SU-DHL-6 (cell line): ENCODE results near the gene PDCD5.

Experiments
- H2AFZ ChIP-seq: fragments of 200-600 bp; sonication (generic); 2 replicates; pipeline ENCODE4 v1.6.1; 2014; ENCODE audit warnings: low read depth, mild to moderate bottlenecking, moderate library complexity, mixed read lengths, antibody characterized with exemption, low read length; ENCODE audit not compliant: severe bottlenecking
- H3F3A ChIP-seq: fragments of 200-600 bp; shearing (Covaris generic); 2 replicates; pipeline ENCODE4 v1.6.0; 2016; ENCODE audit warnings: antibody characterized with exemption, mild to moderate bottlenecking; ENCODE audit not compliant: insufficient read depth
- H3K27ac ChIP-seq: fragments of 200-600 bp; sonication (generic); 2 replicates; pipeline ENCODE4 v1.5.1; 2016; ENCODE audit warnings: low read depth, mild to moderate bottlenecking, low read length, moderate library complexity, mixed read lengths
- H3K27me3 ChIP-seq: fragments of 200-600 bp; sonication (generic), shearing (Covaris generic); 2 replicates; pipeline ENCODE4 v1.6.0; 2014; ENCODE audit warnings: mild to moderate bottlenecking, low read length
- H3K36me3 ChIP-seq: fragments of 200-600 bp; sonication (generic); 2 replicates; pipeline ENCODE4 v1.6.1; 2014; ENCODE audit warnings: mild to moderate bottlenecking, low read length, mixed read lengths
- H3K4me2 ChIP-seq: fragments of 300-600, 200-600 bp; shearing (Covaris generic), sonication (generic); 2 replicates; pipeline ENCODE4 v1.6.0; 2014; ENCODE audit warnings: low read length, low read depth, mild to moderate bottlenecking; ENCODE audit not compliant: poor library complexity, severe bottlenecking
- H3K4me3 ChIP-seq: fragments of 200-600 bp; sonication (generic); 2 replicates; pipeline ENCODE4 v1.5.1; 2014; ENCODE audit warnings: antibody characterized with exemption, low read length, mild to moderate bottlenecking, mixed read lengths; ENCODE audit not compliant: insufficient read depth, poor library complexity, severe bottlenecking
- H3K79me2 ChIP-seq: fragments of 200-600 bp; sonication (generic); 2 replicates; pipeline ENCODE4 v1.6.1; 2014; ENCODE audit warnings: mild to moderate bottlenecking, low read length, moderate library complexity; ENCODE audit not compliant: insufficient read depth
- H3K9ac ChIP-seq: fragments of 200-600 bp; sonication (generic); 2 replicates; pipeline ENCODE4 v1.7.0; 2014; ENCODE audit warnings: mild to moderate bottlenecking, low read length
- H3K9me2 ChIP-seq: fragments of 200-600 bp; sonication (generic); replicated peaks from 2 replicates; pipeline ENCODE4 v1.6.1; 2014; ENCODE audit warnings: low read length; ENCODE audit not compliant: insufficient read depth
- H3K9me3 ChIP-seq: fragments of 200-600 bp; sonication (generic); 2 replicates; pipeline ENCODE4 v1.6.1; 2014; ENCODE audit warnings: low read length, mixed read lengths; ENCODE audit not compliant: insufficient read depth
- H4K20me1 ChIP-seq: fragments of 200-600 bp; sonication (generic); 2 replicates; pipeline ENCODE4 v1.6.1; 2014; ENCODE audit warnings: low read depth, mild to moderate bottlenecking, antibody characterized with exemption, low read length, moderate library complexity, mixed read lengths
- EZH2phosphoT487 ChIP-seq: fragments of 200-600 bp; sonication (generic), shearing (Covaris generic); conservative IDR thresholded peaks from 2 replicates; pipeline ENCODE4 v1.6.1; 2018; ENCODE audit warnings: mild to moderate bottlenecking, antibody characterized with exemption, low read length, moderate library complexity, mixed read lengths
- TF ChIP-seq, protein P1 (sequence below): fragments of 200-600 bp; sonication (generic); IDR thresholded peaks from one replicate; pipeline ENCODE4 v1.5.1; 2017; ENCODE audit warnings: antibody characterized with exemption, mild to moderate bottlenecking, low read length, moderate library complexity; ENCODE audit not compliant: insufficient read depth, poor library complexity, severe bottlenecking

Gene PDCD5

DNA sequence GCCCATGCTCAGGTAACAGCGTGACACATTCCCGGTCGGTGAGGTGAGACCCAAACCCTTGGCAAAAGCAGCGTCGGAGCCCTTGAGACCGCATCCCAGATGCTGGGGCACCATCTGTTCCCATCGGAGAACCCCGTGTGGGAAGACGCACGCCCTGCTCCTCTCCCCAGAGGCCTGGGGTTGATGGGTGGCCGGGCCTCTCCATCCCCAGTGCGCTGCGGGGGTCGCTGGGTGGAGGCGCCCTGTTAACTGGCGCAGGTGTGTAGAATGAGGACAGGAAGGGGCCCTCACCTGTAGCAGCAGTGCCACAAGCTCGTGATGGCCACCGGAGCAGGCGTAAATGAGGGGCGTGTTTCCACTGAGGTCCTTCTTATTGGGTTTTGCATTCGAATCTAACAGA lies 24.6 kb downstream of the PDCD5 start:
- TF ChIP-seq EZH2phosphoT487 = no peak
- TF ChIP-seq, protein P1, sequence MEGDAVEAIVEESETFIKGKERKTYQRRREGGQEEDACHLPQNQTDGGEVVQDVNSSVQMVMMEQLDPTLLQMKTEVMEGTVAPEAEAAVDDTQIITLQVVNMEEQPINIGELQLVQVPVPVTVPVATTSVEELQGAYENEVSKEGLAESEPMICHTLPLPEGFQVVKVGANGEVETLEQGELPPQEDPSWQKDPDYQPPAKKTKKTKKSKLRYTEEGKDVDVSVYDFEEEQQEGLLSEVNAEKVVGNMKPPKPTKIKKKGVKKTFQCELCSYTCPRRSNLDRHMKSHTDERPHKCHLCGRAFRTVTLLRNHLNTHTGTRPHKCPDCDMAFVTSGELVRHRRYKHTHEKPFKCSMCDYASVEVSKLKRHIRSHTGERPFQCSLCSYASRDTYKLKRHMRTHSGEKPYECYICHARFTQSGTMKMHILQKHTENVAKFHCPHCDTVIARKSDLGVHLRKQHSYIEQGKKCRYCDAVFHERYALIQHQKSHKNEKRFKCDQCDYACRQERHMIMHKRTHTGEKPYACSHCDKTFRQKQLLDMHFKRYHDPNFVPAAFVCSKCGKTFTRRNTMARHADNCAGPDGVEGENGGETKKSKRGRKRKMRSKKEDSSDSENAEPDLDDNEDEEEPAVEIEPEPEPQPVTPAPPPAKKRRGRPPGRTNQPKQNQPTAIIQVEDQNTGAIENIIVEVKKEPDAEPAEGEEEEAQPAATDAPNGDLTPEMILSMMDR = no peak
- H3K36me3 ChIP-seq = no peaks in the 10 kb centered on the region

DNA sequence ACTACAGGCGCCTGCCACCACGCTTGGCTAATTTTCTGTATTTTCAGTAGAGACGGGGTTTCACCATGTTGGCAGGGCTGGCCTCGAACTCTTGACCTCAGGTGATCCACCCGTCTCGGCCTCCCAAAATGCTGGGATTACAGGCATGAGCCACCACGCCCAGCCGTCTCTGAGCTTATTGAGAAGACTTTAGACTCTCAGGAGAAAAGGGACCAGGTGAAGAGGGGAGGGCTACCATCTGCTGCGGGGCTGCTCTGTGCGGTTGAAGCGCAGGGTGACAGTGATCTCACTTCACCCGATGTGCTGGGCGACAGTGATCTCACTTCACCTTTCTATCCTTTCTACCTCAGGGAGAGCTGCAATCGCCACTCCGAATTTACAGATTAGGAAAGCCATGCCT lies 25.3 kb downstream of the PDCD5 start:
- Histone ChIP-seq H3K4me2 (no peak overlapping the region), H3K9ac (no peak overlapping the region), H3K36me3 (no peaks in the 10 kb centered on the region), H3K9me3 (no peaks in the 10 kb centered on the region), H3K4me3 (no peak overlapping the region), H3K27me3 (no peaks in the 10 kb centered on the region), H2AFZ (no peak overlapping the region), H3K27ac (no peak overlapping the region), H3F3A (no peaks in the 10 kb centered on the region), H3K9me2 (no peaks in the 10 kb centered on the region), H4K20me1 (no peaks in the 10 kb centered on the region), H3K79me2 (no peaks in the 10 kb centered on the region)
- TF ChIP-seq, protein P1 = no peak
- TF ChIP-seq EZH2phosphoT487 = no peak

More for the DNA sequence above, 24.6 kb downstream of the PDCD5 start:
- H3K27ac ChIP-seq = no peak overlapping the region
- no peaks in the 10 kb centered on the region for H3K9me2 ChIP-seq
- no peak overlapping the region for H2AFZ ChIP-seq
- no peaks in the 10 kb centered on the region for H3F3A ChIP-seq
- H3K9ac ChIP-seq = no peak overlapping the region
- H3K79me2 ChIP-seq = no peaks in the 10 kb centered on the region
- no peak overlapping the region for H3K4me3 ChIP-seq
- H3K9me3 ChIP-seq = no peaks in the 10 kb centered on the region
- no peaks in the 10 kb centered on the region for H4K20me1 ChIP-seq
- H3K4me2 ChIP-seq = no peak overlapping the region
- no peaks in the 10 kb centered on the region for H3K27me3 ChIP-seq

DNA sequence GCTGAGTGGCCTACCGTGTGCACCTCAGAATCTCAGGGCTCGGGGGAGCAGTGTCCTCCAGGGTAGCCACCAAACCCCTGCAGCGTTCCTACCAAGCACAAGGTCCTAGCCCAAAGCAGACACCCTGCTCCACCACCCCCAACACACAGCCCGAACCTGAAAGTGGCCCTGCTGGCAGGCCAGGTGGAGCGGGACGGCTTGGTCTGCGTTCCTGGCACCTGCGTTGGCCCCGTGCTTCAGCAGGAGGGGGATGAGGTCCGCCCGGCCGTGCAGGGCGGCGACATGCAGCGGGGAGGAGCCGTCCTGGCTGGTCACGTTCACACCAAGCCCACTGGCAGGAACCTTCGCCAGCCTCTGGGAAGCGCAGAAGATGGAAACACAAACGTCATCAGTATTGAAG lies 26.5 kb downstream of the PDCD5 start:
- H3K9me2 ChIP-seq = no peaks in the 10 kb centered on the region
- H3K4me3 ChIP-seq = no peak overlapping the region
- H4K20me1 ChIP-seq = no peaks in the 10 kb centered on the region
- H3K27ac ChIP-seq = no peak overlapping the region
- no peaks in the 10 kb centered on the region for H3F3A ChIP-seq
- no peak overlapping the region for H2AFZ ChIP-seq
- H3K36me3 ChIP-seq = no peaks in the 10 kb centered on the region
- no peaks in the 10 kb centered on the region for H3K27me3 ChIP-seq
- no peak overlapping the region for H3K9ac ChIP-seq
- no peaks in the 10 kb centered on the region for H3K9me3 ChIP-seq
- no peaks in the 10 kb centered on the region for H3K79me2 ChIP-seq
- no peak overlapping the region for H3K4me2 ChIP-seq
- TF ChIP-seq, protein P1 = no peak
- no peak for TF ChIP-seq EZH2phosphoT487
